HL-60 (cell line): Measurements from ENCODE around the gene PHF5A.

Source experiments
- CTCF ChIP-seq: IDR thresholded peaks from one replicate; pipeline ENCODE4 v1.5.1; 2011; ENCODE audit warnings: low read length, control low read depth, inconsistent platforms; ENCODE audit not compliant: insufficient read depth
- GABPA ChIP-seq: IDR thresholded peaks from 2 replicates; pipeline ENCODE4 v1.6.1; 2012; ENCODE audit warnings: low read depth
- POLR2AphosphoS5 ChIP-seq: IDR thresholded peaks from 2 replicates; pipeline ENCODE4 v1.6.1; 2012; ENCODE audit warnings: low read depth
- REST ChIP-seq: IDR thresholded peaks from 2 replicates; pipeline ENCODE4 v1.6.1; 2012; ENCODE audit warnings: low read depth; ENCODE audit not compliant: insufficient replicate concordance
- SPI1 ChIP-seq: IDR thresholded peaks from 2 replicates; pipeline ENCODE4 v1.6.1; 2012; ENCODE audit warnings: low read depth, mild to moderate bottlenecking, borderline replicate concordance

- TF ChIP-seq CTCF: no peak
- peak; percentile 73; the same call in 1 of the 2 replicates for TF ChIP-seq POLR2AphosphoS5
- TF ChIP-seq REST: no peak
- TF ChIP-seq GABPA: no peak
- TF ChIP-seq SPI1: peak; percentile 73; the same call in 1 of the 2 replicates
Measured at GRCh38 chr22:41482319-41482935, 13.9 kb upstream of the PHF5A start.
